SK-N-MC (cell line): ENCODE measurements around the gene CLIP3.
"Not testable (repeated sequence)": the region's sequence is repeated elsewhere in the genome, so short reads cannot be mapped to it uniquely, and the experiment has no call there.

Source experiments
- DNase-seq: peaks from one replicate; pipeline ENCODE4 v3.0.0-alpha.2; 2011; ENCODE audit warnings: low read depth, low spot score
- H3K27ac ChIP-seq: fragments of 200-600 bp; sonication (generic); 2 replicates; pipeline ENCODE4 v1.5.1; 2016; ENCODE audit warnings: mixed run types
- H3K36me3 ChIP-seq: fragments of 200-600 bp; sonication (generic); 2 replicates; pipeline ENCODE4 v1.6.1; 2017; ENCODE audit warnings: antibody characterized with exemption, low read length, mixed read lengths; ENCODE audit not compliant: insufficient read depth
- H3K4me3 ChIP-seq: fragments of 200-600 bp; sonication (generic); 2 replicates; pipeline ENCODE4 v1.5.1; 2016
- H3K9ac ChIP-seq: fragments of 200-600 bp; sonication (generic); 2 replicates; pipeline ENCODE4 v1.8.0; 2017; ENCODE audit warnings: mixed run types, mixed read lengths; ENCODE audit not compliant: insufficient read length
- H3K9me3 ChIP-seq: fragments of 200-600 bp; sonication (generic); 2 replicates; pipeline ENCODE4 v1.6.1; 2017; ENCODE audit warnings: low read depth, mild to moderate bottlenecking, antibody characterized with exemption, low read length, moderate library complexity, mixed read lengths
- EZH2 ChIP-seq: fragments of 200-600 bp; sonication (generic); IDR thresholded peaks from one replicate; pipeline ENCODE4 v1.6.1; 2017; ENCODE audit warnings: antibody characterized with exemption
- FOXP2 ChIP-seq: optimal IDR thresholded peaks from 2 replicates; pipeline ENCODE3; 2011; ENCODE audit warnings: mild to moderate bottlenecking, moderate library complexity; ENCODE audit not compliant: insufficient read depth; ENCODE audit errors: extremely low read length, control extremely low read depth
- POLR2AphosphoS5 ChIP-seq: IDR thresholded peaks from 2 replicates; pipeline ENCODE4 v1.6.1; 2012; ENCODE audit warnings: mild to moderate bottlenecking, low read depth, low read length, borderline replicate concordance

CLIP3 gene

GRCh38 chr19:36032251-36033104, at the start of gene CLIP3:
TSS of gene CLIP3 (minus strand) at chr19:36032873. CDS start at chr19:36032357, 516 bp downstream.
- Histone ChIP-seq H3K27ac (no peak within 1 kb of the TSS), H3K9me3 (no peaks in the 10 kb centered on the region), H3K36me3 (no peaks in the 10 kb centered on the region), H3K9ac (peak within 1 kb of the TSS; percentile 0), H3K4me3 (peak within 1 kb of the TSS; percentile 71)
- DNase-seq = no peak
- TF ChIP-seq EZH2 (no peak), POLR2AphosphoS5 (peak; percentile 42; the same call in 1 of the 2 replicates), FOXP2 (no peak)

GRCh38 chr19:36081894-36082293, 49.2 kb upstream of the CLIP3 start:
- H3K27ac ChIP-seq = no peak overlapping the region
- H3K36me3 ChIP-seq = peaks cover 42% of the 10 kb centered on the region
- DNase-seq = no peak
- no peak overlapping the region for H3K9ac ChIP-seq
- no peak overlapping the region for H3K4me3 ChIP-seq
- TF ChIP-seq FOXP2 = no peak
- TF ChIP-seq POLR2AphosphoS5 = no peak
- no peak for TF ChIP-seq EZH2
- no peaks in the 10 kb centered on the region for H3K9me3 ChIP-seq

DNA sequence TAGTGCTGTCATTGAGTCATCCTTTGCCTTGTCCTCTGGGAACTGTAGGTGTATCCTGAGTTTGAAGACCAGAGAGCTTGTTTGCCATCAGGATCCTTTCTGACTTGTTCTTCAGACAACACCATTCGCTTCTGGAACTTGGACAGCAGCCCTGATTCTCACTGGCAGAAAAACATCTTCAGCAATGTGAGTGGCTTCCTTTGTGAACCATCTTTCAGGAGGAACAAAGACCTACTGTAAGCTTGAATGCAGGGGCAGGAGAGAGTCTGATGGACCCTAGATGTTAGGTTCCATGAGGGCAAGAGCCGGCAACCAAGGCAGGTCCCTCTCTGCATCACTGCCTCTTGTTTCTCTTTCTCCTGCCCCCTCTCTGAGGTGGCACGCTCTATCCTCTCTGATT, 48.7 kb upstream of the CLIP3 start:
- Histone ChIP-seq H3K27ac (no peak overlapping the region), H3K4me3 (no peak overlapping the region), H3K9ac (no peak overlapping the region), H3K9me3 (no peaks in the 10 kb centered on the region), H3K36me3 (peaks cover 38% of the 10 kb centered on the region)
- no peak for TF ChIP-seq POLR2AphosphoS5
- TF ChIP-seq FOXP2 = no peak
- TF ChIP-seq EZH2 = no peak
- no peak for DNase-seq

DNA sequence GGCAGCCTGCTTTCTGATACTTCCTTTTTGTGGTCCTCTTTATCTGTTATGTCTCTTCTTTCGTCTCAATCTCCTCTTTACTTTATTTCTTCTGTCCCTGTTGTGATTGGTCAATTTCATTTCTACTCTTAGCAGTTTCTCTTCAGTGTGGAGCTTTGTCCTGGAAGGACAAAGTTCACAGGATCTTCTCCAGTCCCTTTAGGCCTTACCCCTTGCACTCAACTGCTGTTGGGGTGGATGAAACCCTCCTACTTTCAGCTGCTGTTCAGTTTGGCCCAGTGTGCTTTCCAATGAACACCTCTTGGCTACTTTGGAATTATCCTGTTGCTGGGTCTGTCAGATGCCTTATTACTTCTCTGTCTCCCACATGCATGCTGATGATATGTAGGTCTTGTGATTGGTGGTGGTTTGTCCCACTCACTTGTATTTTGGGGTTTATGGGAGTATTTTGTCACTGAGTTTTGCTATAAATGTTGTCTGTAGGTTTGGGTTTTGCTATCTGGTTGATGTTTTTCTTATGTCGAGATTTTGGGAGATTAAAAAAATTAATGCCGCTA, 46.8 kb upstream of the CLIP3 start:
- Histone ChIP-seq H3K9me3 (no peaks in the 10 kb centered on the region), H3K27ac (no peak overlapping the region), H3K36me3 (peaks cover 42% of the 10 kb centered on the region), H3K9ac (no peak overlapping the region), H3K4me3 (no peak overlapping the region)
- DNase-seq = no peak
- TF ChIP-seq EZH2 (no peak), POLR2AphosphoS5 (no peak)

- H3K9ac ChIP-seq = no peak overlapping the region
- H3K4me3 ChIP-seq = no peak overlapping the region
- TF ChIP-seq EZH2 (no peak), FOXP2 (no peak), POLR2AphosphoS5 (no peak)
- H3K36me3 ChIP-seq = peaks cover 31% of the 10 kb centered on the region; the same call in 1 of the 2 replicates
- H3K9me3 ChIP-seq = no peaks in the 10 kb centered on the region
- no peak overlapping the region for H3K27ac ChIP-seq
- DNase-seq = no peak
Measured at GRCh38 chr19:36073121-36073876, 40.6 kb upstream of the CLIP3 start.

GRCh38 chr19:36072081-36072480, 39.4 kb upstream of the CLIP3 start:
- no peak for TF ChIP-seq FOXP2
- TF ChIP-seq POLR2AphosphoS5 = no peak
- TF ChIP-seq EZH2 = no peak
- Histone ChIP-seq H3K36me3 (peaks cover 41% of the 10 kb centered on the region; the same call in 1 of the 2 replicates), H3K9ac (no peak overlapping the region), H3K27ac (no peak overlapping the region), H3K9me3 (no peaks in the 10 kb centered on the region), H3K4me3 (no peak overlapping the region)
- DNase-seq = no peak

- not testable (repeated sequence) for H3K9ac ChIP-seq, H3K9me3 ChIP-seq, H3K4me3 ChIP-seq, DNase-seq, H3K27ac ChIP-seq
- peaks cover 37% of the 10 kb centered on the region; the same call in 1 of the 2 replicates for H3K36me3 ChIP-seq
Measured at GRCh38 chr19:36068810-36069499, 36.3 kb upstream of the CLIP3 start.

GRCh38 chr19:36067681-36068080, 35.0 kb upstream of the CLIP3 start:
- H3K27ac ChIP-seq = no peak overlapping the region
- peaks cover 27% of the 10 kb centered on the region; the same call in 1 of the 2 replicates for H3K36me3 ChIP-seq
- H3K9ac ChIP-seq = no peak overlapping the region
- no peak for DNase-seq
- TF ChIP-seq EZH2 = no peak
- TF ChIP-seq FOXP2 = no peak
- no peak for TF ChIP-seq POLR2AphosphoS5
- no peaks in the 10 kb centered on the region for H3K9me3 ChIP-seq
- H3K4me3 ChIP-seq = no peak overlapping the region

- TF ChIP-seq FOXP2 (no peak), EZH2 (no peak), POLR2AphosphoS5 (no peak)
- H3K4me3 ChIP-seq = no peak overlapping the region
- H3K27ac ChIP-seq = no peak overlapping the region
- H3K9ac ChIP-seq = no peak overlapping the region
- H3K36me3 ChIP-seq = peaks cover 34% of the 10 kb centered on the region; the same call in 1 of the 2 replicates
- DNase-seq = no peak
- no peaks in the 10 kb centered on the region for H3K9me3 ChIP-seq
Measured at GRCh38 chr19:36064826-36065225, 32.2 kb upstream of the CLIP3 start.
